ENCODE data around the gene CFAP92.
A peak's percentile ranks its signal among the peaks of the same experiment; 100 is the strongest.

CFAP92 gene
- long read RNA-seq, donor 1, result 0 reads
- long read RNA-seq, donor 2, partial matches to known transcripts, result 27 of 27 reads
- long read RNA-seq, donor 2, other reads (novel, unspliced or antisense), result 0 of 27 reads
- long read RNA-seq, donor 3, partial matches to known transcripts, result 14 of 20 reads
- long read RNA-seq, donor 3, other reads (novel, unspliced or antisense), result 6 of 20 reads
- long read RNA-seq, donor 4, result 0 reads
- long read RNA-seq, donor 5, partial matches to known transcripts, result 42 of 49 reads
- long read RNA-seq, donor 5, other reads (novel, unspliced or antisense), result 7 of 49 reads
- long read RNA-seq, donor 6, result 0 reads
- long read RNA-seq, donor 7, partial matches to known transcripts, result 59 of 59 reads
- long read RNA-seq, donor 7, other reads (novel, unspliced or antisense), result 0 of 59 reads
- long read RNA-seq, donor 8, result 0 reads

- peak; percentile 83 for DNase-seq
Observed at GRCh38 chr3:128993461-128994172, at the start of gene CFAP92. TSS of gene CFAP92 (minus strand) at chr3:128994076. CDS start at chr3:128993304, 772 bp downstream.

- no peak for DNase-seq
Observed at GRCh38 chr3:129040579-129041300, 46.9 kb upstream of the CFAP92 start.

GRCh38 chr3:129040039-129040336 lies 46.1 kb upstream of the CFAP92 start:
- no peak for DNase-seq

- no peak for DNase-seq
Observed at GRCh38 chr3:129039271-129040038, 45.6 kb upstream of the CFAP92 start.

- no peak for DNase-seq
Observed at GRCh38 chr3:129038121-129038855, 44.4 kb upstream of the CFAP92 start.

GRCh38 chr3:129037093-129037419 lies 43.2 kb upstream of the CFAP92 start:
- no peak for DNase-seq

- DNase-seq, result no peak
Observed at GRCh38 chr3:129036222-129037092, 42.6 kb upstream of the CFAP92 start.

GRCh38 chr3:129035360-129036221 lies 41.7 kb upstream of the CFAP92 start:
- no peak for DNase-seq

GRCh38 chr3:129034642-129035041 lies 40.8 kb upstream of the CFAP92 start:
- no peak for DNase-seq

- DNase-seq, result no peak
Observed at GRCh38 chr3:129033633-129034321, 39.9 kb upstream of the CFAP92 start.

GRCh38 chr3:129033151-129033550 lies 39.3 kb upstream of the CFAP92 start:
- no peak for DNase-seq

GRCh38 chr3:129032716-129033115 lies 38.8 kb upstream of the CFAP92 start:
- DNase-seq, result no peak

GRCh38 chr3:129031476-129032215 lies 37.8 kb upstream of the CFAP92 start:
- no peak for DNase-seq

- DNase-seq, result no peak
Observed at GRCh38 chr3:129030611-129031010, 36.7 kb upstream of the CFAP92 start.

GRCh38 chr3:129028866-129029265 lies 35.0 kb upstream of the CFAP92 start:
- no peak for DNase-seq

GRCh38 chr3:129027544-129027880 lies 33.6 kb upstream of the CFAP92 start:
- no peak for DNase-seq

- peak; percentile 81 for DNase-seq
Observed at GRCh38 chr3:129026728-129027543, 33.1 kb upstream of the CFAP92 start.

Measured in right kidney (tissue), 9 donors.